ENCODE measurements around the gene FAM161B. TPM values are rescaled to one million over a fixed set of nuclear protein-coding genes. Genes with fewer than 3 reads are reported as not detected.
"Not testable (repeated sequence)": the region's sequence is repeated elsewhere in the genome, so short reads cannot be mapped to it uniquely, and the experiment has no call there.

FAM161B gene
- total RNA-seq, 1 donor from 2014 or later: 4.8 TPM

GRCh38 chr14:73995977-73996378 is 46.1 kb upstream of the FAM161B start:
- H3K4me3 ChIP-seq (ENCODE audit: low read depth, low read length): no peak overlapping the region
- no peak for DNase-seq (ENCODE audit: low read depth)
- no peak for TF ChIP-seq CTCF (IDR thresholded peaks at IDR 0.05; ENCODE audit: insufficient read depth, low read length, poor library complexity, severe bottlenecking)
- no peaks in the 10 kb centered on the region for H3K27me3 ChIP-seq (ENCODE audit: control insufficient read depth, insufficient read depth, low read length)
- H3K36me3 ChIP-seq (ENCODE audit: control insufficient read depth, insufficient read depth, low read length): no peaks in the 10 kb centered on the region

GRCh38 chr14:73994926-73995325 is 45.0 kb upstream of the FAM161B start:
- DNase-seq (ENCODE audit: low read depth); H3K36me3 ChIP-seq (ENCODE audit: control insufficient read depth, insufficient read depth, low read length); H3K4me3 ChIP-seq (ENCODE audit: low read depth, low read length); H3K27me3 ChIP-seq (ENCODE audit: control insufficient read depth, insufficient read depth, low read length): not testable (repeated sequence)

- H3K27me3 ChIP-seq (ENCODE audit: control insufficient read depth, insufficient read depth, low read length): no peaks in the 10 kb centered on the region
- TF ChIP-seq CTCF (IDR thresholded peaks at IDR 0.05; ENCODE audit: insufficient read depth, low read length, poor library complexity, severe bottlenecking): no peak
- H3K4me3 ChIP-seq (ENCODE audit: low read depth, low read length): no peak overlapping the region
- no peak for DNase-seq (ENCODE audit: low read depth)
- H3K36me3 ChIP-seq (ENCODE audit: control insufficient read depth, insufficient read depth, low read length): no peaks in the 10 kb centered on the region
Observed at GRCh38 chr14:73991092-73991491, 41.2 kb upstream of the FAM161B start.

- H3K36me3 ChIP-seq (ENCODE audit: control insufficient read depth, insufficient read depth, low read length); DNase-seq (ENCODE audit: low read depth); H3K27me3 ChIP-seq (ENCODE audit: control insufficient read depth, insufficient read depth, low read length); H3K4me3 ChIP-seq (ENCODE audit: low read depth, low read length): not testable (repeated sequence)
Observed at GRCh38 chr14:73988656-73989055, 38.8 kb upstream of the FAM161B start.

GRCh38 chr14:73988065-73988464 is 38.2 kb upstream of the FAM161B start:
- no peak for DNase-seq (ENCODE audit: low read depth)
- Histone ChIP-seq H3K36me3 (ENCODE audit: control insufficient read depth, insufficient read depth, low read length) (no peaks in the 10 kb centered on the region), H3K4me3 (ENCODE audit: low read depth, low read length) (no peak overlapping the region), H3K27me3 (ENCODE audit: control insufficient read depth, insufficient read depth, low read length) (no peaks in the 10 kb centered on the region)
- TF ChIP-seq CTCF (IDR thresholded peaks at IDR 0.05; ENCODE audit: insufficient read depth, low read length, poor library complexity, severe bottlenecking): no peak

GRCh38 chr14:73977896-73978295 is 28.0 kb upstream of the FAM161B start:
- no peak overlapping the region for H3K4me3 ChIP-seq (ENCODE audit: low read depth, low read length)
- H3K27me3 ChIP-seq (ENCODE audit: control insufficient read depth, insufficient read depth, low read length): no peaks in the 10 kb centered on the region
- DNase-seq (ENCODE audit: low read depth): no peak
- H3K36me3 ChIP-seq (ENCODE audit: control insufficient read depth, insufficient read depth, low read length): peaks cover 1% of the 10 kb centered on the region
- no peak for TF ChIP-seq CTCF (IDR thresholded peaks at IDR 0.05; ENCODE audit: insufficient read depth, low read length, poor library complexity, severe bottlenecking)

GRCh38 chr14:73976125-73976524 is 26.2 kb upstream of the FAM161B start:
- no peak overlapping the region for H3K4me3 ChIP-seq (ENCODE audit: low read depth, low read length)
- no peaks in the 10 kb centered on the region for H3K27me3 ChIP-seq (ENCODE audit: control insufficient read depth, insufficient read depth, low read length)
- no peak for DNase-seq (ENCODE audit: low read depth)
- no peak for TF ChIP-seq CTCF (IDR thresholded peaks at IDR 0.05; ENCODE audit: insufficient read depth, low read length, poor library complexity, severe bottlenecking)
- peaks cover 1% of the 10 kb centered on the region for H3K36me3 ChIP-seq (ENCODE audit: control insufficient read depth, insufficient read depth, low read length)
